Astrocyte (in vitro differentiated cells and primary cell): ENCODE measurements around the gene GPR75.
"Not testable (repeated sequence)": the region's sequence is repeated elsewhere in the genome, so short reads cannot be mapped to it uniquely, and the experiment has no call there.

Experiments used
- EZH2 ChIP-seq: IDR thresholded peaks from 2 replicates; pipeline ENCODE4 v1.6.1; 2012; ENCODE audit warnings: mild to moderate bottlenecking, low read length, inconsistent platforms; ENCODE audit not compliant: insufficient read depth
- TF ChIP-seq, protein P1 (sequence below): IDR thresholded peaks from 2 replicates; pipeline ENCODE4 v1.5.1; 2011; ENCODE audit warnings: low read depth, mild to moderate bottlenecking, inconsistent platforms, low read length, moderate library complexity; ENCODE audit not compliant: insufficient read depth

- TF ChIP-seq, protein P1, sequence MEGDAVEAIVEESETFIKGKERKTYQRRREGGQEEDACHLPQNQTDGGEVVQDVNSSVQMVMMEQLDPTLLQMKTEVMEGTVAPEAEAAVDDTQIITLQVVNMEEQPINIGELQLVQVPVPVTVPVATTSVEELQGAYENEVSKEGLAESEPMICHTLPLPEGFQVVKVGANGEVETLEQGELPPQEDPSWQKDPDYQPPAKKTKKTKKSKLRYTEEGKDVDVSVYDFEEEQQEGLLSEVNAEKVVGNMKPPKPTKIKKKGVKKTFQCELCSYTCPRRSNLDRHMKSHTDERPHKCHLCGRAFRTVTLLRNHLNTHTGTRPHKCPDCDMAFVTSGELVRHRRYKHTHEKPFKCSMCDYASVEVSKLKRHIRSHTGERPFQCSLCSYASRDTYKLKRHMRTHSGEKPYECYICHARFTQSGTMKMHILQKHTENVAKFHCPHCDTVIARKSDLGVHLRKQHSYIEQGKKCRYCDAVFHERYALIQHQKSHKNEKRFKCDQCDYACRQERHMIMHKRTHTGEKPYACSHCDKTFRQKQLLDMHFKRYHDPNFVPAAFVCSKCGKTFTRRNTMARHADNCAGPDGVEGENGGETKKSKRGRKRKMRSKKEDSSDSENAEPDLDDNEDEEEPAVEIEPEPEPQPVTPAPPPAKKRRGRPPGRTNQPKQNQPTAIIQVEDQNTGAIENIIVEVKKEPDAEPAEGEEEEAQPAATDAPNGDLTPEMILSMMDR: not testable (repeated sequence)
- TF ChIP-seq EZH2: not testable (repeated sequence)
Measured at GRCh38 chr2:53829980-53830290, 29.8 kb downstream of the GPR75 start.
